ENCODE data around the gene TRAF2.
"Not testable (repeated sequence)": the region's sequence is repeated elsewhere in the genome, so short reads cannot be mapped to it uniquely, and the experiment has no call there.

Gene TRAF2

DNA sequence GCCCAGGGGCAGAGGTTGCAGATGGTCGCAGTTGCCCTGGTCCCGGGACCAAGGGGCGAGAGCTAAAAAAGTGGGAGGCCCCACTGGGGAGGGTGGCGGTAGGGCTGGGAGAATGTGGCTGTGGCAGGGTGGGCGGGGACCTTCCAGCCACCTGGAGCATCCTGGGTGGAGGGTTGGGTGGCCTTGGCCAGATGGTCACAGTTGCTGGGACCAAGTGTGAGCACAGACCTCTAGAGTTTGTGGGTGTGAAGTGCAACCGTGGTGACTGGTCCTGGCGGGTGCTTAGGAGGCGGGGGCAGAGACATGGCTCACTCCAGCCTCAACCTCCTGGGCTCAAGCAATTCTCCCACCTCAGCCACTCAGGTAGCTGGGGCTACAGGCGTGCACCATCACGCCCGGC lies 5.7 kb upstream of the TRAF2 start:
- no peak overlapping the region for H3K4me3 ChIP-seq (ENCODE audit: low read length)
- no peak for TF ChIP-seq ZNF274 (IDR thresholded peaks at IDR 0.05; ENCODE audit: low read depth, low read length)

DNA sequence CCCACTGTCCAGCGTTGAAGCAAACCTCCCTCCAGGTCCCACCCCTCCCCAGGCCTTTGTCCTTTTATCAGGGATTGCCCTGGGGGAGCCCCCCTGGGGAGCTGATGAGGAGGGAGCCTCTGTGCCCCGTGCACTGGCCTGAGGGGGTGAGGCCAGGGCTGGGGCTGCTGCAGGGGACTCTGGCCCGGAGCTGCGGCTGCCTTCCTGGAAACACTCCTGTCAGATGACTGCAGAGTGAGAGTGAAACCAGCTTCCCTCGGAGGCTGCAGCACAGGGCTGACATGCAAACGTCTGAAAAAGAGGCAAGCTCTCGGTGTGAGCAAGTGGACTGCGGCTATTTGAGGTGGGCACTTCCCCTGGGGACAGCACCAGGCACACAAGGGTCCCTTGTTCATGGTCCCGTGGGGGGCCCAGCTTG lies 4.6 kb upstream of the TRAF2 start:
- TF ChIP-seq ZNF274 (IDR thresholded peaks at IDR 0.05; ENCODE audit: low read depth, low read length) = no peak
- H3K4me3 ChIP-seq (ENCODE audit: low read length) = peak overlapping the region; percentile 44; the same call in 1 of the 2 replicates

DNA sequence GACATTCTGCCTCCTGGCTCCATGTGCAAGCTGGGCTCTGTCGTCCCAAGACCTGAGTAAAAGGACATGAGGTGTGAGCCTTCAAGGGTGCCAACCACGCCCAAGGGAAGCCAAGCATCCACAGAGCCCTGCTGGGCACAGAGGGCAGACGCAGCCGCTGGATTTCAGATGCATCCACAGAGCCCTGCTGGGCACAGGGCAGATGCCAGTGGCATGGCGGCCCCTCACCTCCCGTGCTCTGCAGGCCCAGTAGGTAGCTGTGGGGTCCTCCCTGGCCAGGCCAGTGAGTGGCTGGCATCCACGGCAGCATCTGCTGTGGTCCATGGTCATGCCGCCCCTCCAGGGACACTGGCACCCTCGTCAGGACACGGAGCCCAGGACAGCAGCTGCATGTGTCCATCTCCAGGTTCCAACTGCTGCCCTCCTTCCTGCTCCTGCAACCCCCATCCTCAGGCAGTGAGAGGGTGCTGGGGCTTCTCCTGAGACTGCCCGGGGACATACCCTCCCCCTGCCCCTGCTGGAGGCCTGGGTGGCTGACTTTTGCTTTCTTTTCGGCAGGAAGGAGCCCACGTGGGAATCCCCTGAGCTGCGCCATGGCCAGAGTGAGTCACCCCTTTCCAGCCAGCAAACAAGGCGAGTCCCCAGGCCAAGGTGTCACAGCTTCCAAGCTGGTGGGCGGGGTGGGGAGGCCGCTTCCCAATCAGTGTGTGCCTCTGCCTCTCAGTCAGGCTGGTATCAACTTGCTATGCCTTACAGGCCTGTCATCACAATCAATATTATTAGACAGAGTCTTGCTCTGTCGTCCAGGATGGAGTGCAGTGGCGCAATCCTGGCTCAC lies 4.0 kb upstream of the TRAF2 start:
- no peak for TF ChIP-seq ZNF274 (IDR thresholded peaks at IDR 0.05; ENCODE audit: low read depth, low read length)
- H3K4me3 ChIP-seq (ENCODE audit: low read length) = peak overlapping the region; percentile 44; the same call in 1 of the 2 replicates

DNA sequence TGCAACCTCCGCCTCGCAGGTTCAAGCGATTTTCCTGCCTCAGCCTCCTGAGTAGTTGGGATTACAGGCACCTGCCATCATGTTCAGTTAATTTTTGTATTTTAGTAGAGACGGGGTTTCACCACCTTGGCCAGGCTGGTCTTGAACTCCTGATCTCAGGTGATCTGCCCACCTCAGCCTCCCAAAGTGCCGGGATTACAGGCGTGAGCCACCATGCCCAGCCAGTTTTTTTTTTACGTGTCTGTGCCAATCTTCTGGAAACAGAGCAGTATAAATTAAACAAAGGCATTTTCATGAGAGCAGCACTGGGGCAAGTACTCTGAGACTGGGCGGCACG lies 3.4 kb upstream of the TRAF2 start:
- not testable (repeated sequence) for H3K4me3 ChIP-seq (ENCODE audit: low read length)

DNA sequence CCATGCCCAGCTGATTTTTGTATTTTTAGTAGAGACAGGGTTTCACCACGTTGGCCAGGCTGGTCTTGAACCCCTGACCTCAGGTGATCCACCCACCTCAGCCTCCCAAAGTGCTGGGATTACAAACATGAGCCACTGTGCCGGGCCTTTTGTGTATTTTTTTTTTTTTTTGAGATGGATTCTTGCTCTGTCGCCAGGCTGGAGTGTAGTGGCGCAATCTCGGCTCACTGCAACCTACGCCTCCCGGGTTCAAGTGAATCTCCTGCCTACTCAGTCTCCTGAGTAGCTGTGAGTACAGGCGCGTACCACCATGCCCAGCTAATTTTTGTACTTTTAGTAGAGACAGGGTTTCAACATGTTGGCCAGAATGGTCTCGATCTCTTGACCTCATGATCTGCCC lies 2.6 kb upstream of the TRAF2 start:
- H3K4me3 ChIP-seq (ENCODE audit: low read length) = not testable (repeated sequence)

DNA sequence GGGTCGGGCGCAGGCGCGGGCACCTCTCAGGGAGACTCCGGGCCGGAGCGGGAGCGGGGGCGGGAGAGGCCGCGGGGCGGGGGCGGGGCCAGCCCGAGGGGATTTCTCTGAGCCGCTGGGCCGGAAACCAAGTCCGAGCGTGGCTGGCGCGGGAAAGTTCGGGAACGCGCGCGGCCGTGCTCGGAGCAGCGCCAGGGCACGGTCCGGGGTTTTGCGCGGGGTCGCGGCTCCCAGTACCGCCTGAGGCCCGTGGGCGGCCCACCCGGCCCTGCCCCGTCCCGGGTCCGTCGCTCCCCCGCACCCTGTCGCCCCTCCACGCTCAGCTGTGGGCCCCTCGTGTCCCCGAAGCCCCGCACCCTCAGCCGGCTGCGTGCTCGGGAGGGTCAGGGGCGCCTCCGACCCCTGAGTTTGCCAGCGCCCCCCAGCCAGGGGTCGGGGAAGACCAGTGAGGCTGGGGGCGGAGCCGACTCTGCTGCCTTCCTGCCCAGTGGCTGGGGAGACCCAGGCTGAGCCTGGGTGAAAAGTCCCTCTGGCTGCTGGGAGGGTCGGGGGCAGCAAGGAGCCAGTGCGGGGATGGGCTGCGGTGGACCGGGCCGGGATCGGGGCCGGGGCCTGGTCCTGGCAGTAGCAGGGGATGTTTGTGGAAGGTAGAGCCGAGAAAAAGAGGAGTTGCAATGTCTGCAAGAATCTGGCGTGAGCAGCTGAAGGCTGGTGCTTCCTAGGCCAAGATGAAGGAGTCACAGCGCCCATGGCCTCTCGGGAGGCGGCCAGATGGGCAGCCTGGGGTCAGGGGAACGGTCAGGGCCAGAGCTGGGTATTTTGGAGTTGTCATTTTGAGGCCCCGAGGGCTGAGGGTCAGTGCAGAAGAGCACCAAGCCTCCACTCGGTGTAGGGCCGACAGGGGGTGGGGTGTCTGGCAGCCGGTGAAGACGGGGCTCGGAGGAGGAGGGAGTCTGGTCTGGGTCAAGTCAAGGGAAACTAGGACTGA lies 588 bp downstream of the TRAF2 start:
- no peak for TF ChIP-seq ZNF274 (IDR thresholded peaks at IDR 0.05; ENCODE audit: low read depth, low read length)
- H3K4me3 ChIP-seq (ENCODE audit: low read length) = peak overlapping the region; percentile 78

DNA sequence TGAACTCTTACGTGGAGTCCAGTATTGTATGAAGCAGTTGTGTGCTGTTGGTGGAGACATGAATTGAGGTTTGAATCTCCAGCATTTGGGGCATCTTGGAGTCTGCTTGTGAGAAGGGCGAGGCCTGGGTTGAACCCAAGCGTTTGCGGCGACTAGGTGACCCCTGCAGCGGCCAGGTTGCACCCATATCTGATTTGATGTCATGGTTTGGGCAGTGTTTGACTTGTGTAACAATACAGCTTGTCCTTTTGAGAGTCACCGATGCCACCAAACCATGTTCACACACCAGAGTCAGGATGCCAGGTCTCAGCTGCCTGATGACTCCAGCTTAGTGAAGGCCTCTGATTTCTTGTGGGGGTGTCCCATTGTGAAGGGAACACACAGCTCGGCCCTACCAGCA lies 2.1 kb downstream of the TRAF2 start:
- TF ChIP-seq ZNF274 (IDR thresholded peaks at IDR 0.05; ENCODE audit: low read depth, low read length) = no peak
- H3K4me3 ChIP-seq (ENCODE audit: low read length) = no peak overlapping the region

DNA sequence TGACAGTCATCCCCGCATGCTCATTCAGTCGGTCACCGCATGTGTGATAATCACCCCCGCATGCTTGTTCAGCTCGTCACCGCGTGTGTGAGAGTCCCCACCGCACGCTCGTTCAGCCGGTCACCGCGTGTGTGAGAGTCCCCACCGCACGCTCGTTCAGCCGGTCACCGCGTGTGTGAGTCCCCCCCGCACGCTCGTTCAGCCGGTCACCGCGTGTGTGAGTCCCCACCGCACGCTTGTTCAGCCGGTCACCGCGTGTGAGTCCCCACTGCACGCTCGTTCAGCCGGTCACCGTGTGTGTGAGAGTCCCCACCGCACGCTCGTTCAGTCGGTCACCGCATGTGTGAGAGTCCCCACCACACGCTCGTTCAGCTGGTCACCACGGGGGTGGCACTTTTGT lies 3.5 kb downstream of the TRAF2 start:
- no peak overlapping the region for H3K4me3 ChIP-seq (ENCODE audit: low read length)
- no peak for TF ChIP-seq ZNF274 (IDR thresholded peaks at IDR 0.05; ENCODE audit: low read depth, low read length)

DNA sequence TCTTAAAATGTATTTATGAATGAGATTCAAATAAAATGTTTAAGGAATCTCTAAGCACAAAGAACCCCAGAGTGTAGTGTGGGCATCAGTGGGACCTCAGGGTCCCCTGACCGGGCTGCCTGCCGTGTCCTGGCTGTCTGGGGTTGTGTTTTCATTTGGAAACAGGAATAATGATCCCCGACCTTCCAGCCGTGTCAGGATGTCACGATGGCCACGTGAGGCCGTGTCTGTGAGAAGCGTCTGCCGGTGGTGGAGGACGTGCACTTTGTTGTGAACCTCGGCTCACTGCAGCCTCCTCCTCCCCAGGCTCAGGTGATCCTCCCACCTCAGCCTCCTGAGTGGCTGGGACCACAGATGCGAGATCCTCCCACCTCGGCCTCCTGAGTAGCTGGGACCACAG lies 4.3 kb downstream of the TRAF2 start:
- no peak for TF ChIP-seq ZNF274 (IDR thresholded peaks at IDR 0.05; ENCODE audit: low read depth, low read length)
- no peak overlapping the region for H3K4me3 ChIP-seq (ENCODE audit: low read length)

DNA sequence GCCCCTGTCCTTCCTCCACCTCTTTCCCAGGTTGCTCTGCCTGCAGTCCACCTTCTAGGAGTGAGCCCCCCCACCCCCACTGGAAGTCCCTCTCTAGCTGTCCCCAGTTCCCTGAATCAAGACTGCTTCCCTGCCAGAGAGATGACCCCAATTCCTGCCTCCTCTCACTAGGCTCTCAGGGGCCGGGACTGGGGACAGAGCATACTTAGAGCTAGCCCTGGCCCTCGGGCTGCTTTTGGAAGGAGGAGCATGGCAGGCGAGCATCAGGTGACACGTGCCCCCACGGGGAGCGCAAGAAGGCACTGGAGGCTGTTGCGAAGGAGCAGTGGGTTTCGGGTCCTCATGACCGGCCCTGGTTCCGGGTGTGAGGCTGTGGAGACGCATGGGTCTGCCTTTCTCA lies 9.7 kb downstream of the TRAF2 start:
- H3K4me3 ChIP-seq (ENCODE audit: low read length) = no peak overlapping the region
- no peak for TF ChIP-seq ZNF274 (IDR thresholded peaks at IDR 0.05; ENCODE audit: low read depth, low read length)

DNA sequence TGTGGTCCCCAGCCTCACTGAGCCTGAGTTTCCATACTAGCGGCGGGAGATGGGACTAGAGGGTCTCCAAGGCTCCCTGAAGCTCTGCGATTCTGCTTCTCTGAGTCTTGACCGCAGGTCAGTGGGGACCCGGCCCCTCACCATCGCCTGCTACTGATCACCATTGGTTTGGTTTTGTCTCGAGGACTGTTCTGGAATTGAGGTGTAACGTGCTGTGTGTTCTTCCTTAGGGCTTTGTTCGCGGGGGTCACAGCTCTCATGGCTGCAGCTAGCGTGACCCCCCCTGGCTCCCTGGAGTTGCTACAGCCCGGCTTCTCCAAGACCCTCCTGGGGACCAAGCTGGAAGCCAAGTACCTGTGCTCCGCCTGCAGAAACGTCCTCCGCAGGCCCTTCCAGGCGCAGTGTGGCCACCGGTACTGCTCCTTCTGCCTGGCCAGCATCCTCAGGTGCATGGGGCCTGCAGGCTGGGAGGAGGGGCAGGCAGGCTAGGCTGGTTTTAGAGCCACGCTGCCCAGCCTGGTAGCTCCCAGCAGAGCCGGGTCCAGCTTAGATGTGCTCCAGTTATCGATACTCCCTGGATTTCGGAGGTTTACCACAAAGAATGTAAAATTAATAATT lies 12.3 kb downstream of the TRAF2 start:
- no peak overlapping the region for H3K4me3 ChIP-seq (ENCODE audit: low read length)

DNA sequence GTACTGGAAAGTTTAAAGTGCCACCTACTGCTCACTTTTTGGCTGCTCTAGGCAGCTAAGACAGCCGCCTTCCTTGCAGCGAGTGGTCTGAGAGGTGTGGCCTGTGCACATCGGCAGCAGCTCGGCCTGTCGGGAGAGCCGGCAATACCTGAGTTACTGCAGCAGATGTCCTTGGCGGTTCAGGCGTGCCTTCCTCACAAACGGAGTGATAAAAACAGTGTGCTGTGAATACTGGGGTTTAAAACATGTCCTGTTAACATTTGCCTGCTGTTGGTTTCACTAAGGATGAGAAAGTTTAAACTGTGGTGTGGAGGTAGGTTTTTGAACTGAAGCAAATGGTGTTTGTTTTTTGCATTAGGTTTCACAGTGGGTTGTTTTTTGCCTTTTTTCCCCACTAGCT lies 12.9 kb downstream of the TRAF2 start:
- no peak for TF ChIP-seq ZNF274 (IDR thresholded peaks at IDR 0.05; ENCODE audit: low read depth, low read length)

More for the DNA sequence above, 12.3 kb downstream of the TRAF2 start:
- TF ChIP-seq ZNF274 (IDR thresholded peaks at IDR 0.05; ENCODE audit: low read depth, low read length) = no peak

DNA sequence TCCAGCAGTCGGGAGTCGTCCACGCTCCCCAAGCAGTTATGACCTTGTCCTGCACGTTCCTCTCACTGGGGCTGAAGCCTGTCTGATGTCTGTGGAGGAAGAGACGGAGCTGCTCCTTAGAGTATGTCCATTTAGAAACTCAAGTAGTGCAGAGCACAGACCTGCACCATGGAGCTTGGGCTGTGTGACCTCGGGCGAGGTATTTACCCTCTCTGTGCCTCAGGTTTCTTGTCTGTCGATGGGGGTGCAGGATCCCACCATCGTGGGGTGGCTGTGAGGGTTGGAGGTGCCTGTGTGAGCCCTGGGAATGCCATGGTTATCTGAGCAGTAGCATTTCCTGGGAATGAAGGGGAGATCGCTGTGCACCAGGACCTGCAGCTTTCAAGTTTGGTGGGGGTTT lies 14.2 kb downstream of the TRAF2 start:
- H3K4me3 ChIP-seq (ENCODE audit: low read length) = no peak overlapping the region
- no peak for TF ChIP-seq ZNF274 (IDR thresholded peaks at IDR 0.05; ENCODE audit: low read depth, low read length)

More for the DNA sequence above, 12.9 kb downstream of the TRAF2 start:
- no peak overlapping the region for H3K4me3 ChIP-seq (ENCODE audit: low read length)

DNA sequence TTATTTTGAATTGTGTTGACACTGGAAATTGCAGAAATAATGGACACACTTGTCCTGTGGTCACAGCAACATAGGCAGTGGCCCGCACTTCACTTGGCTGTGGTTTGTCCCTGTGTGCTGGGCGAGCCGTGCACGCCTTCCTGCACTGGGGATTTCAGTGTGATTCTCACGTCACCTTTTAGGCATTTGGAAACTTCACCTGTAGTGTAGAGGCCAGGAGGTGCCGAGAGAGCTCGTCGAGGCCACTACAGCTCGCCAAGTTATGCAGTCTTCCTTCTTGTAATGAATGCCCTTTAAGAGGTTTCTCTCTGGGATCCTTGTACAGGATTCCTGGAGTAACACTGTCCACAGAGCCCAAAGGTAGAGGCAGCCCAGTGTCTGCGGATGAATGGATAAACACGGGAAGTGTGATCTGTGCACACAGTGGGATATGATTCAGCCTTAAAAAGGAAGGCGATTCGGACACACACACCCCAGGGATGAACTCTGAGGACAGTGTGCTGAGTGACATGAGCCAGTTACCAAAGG lies 14.7 kb downstream of the TRAF2 start:
- TF ChIP-seq ZNF274 (IDR thresholded peaks at IDR 0.05; ENCODE audit: low read depth, low read length) = no peak
- H3K4me3 ChIP-seq (ENCODE audit: low read length) = no peak overlapping the region

All from GM08714 (cell line).